HepG2 (cell line): Measurements from ENCODE around the gene EPB41. TPM values are rescaled to one million over a fixed set of nuclear protein-coding genes. Genes with fewer than 3 reads are reported as not detected.
A peak's percentile ranks its signal among the peaks of the same experiment; 100 is the strongest.

Experiments
- ATF5 ChIP-seq: sonication (generic); formaldehyde crosslinking; IDR thresholded peaks from 2 replicates; pipeline ENCODE4 v1.4.0; 2020; ENCODE audit warnings: mild to moderate bottlenecking, low read depth, missing genetic modification reagents
- ATF7-NPFF ChIP-seq: sonication (generic); formaldehyde crosslinking; IDR thresholded peaks from 2 replicates; pipeline ENCODE4 v1.8.1; 2023; ENCODE audit warnings: mild to moderate bottlenecking, low read depth, missing genetic modification reagents, moderate library complexity
- EEA1 ChIP-seq: sonication (generic); formaldehyde crosslinking; IDR thresholded peaks from 2 replicates; pipeline ENCODE4 v1.5.1; 2020; ENCODE audit warnings: mild to moderate bottlenecking, missing genetic modification reagents, borderline replicate concordance
- NFE2L1 ChIP-seq: sonication (generic); formaldehyde crosslinking; IDR thresholded peaks from 2 replicates; pipeline ENCODE4 v1.4.0; 2020; ENCODE audit warnings: missing genetic modification reagents, mild to moderate bottlenecking, borderline replicate concordance
- NR2F6 ChIP-seq, 2 experiments: IDR thresholded peaks; 2 replicates each; pipeline ENCODE4 v1.6.1; 2016; ENCODE audit warnings: antibody characterized with exemption in 1 of 2, mild to moderate bottlenecking in 1 of 2
- PHF21A ChIP-seq: sonication (generic); formaldehyde crosslinking; IDR thresholded peaks from 2 replicates; pipeline ENCODE4 v1.5.0; 2020; ENCODE audit warnings: mild to moderate bottlenecking, missing genetic modification reagents
- SAP130 ChIP-seq: IDR thresholded peaks from 2 replicates; pipeline ENCODE4 v1.6.1; 2016; ENCODE audit warnings: low read depth
- SP140L ChIP-seq: sonication (generic); formaldehyde crosslinking; IDR thresholded peaks from 2 replicates; pipeline ENCODE4 v1.4.0; 2020; ENCODE audit warnings: missing genetic modification reagents, borderline replicate concordance
- ZNF180 ChIP-seq: sonication (generic); formaldehyde crosslinking; IDR thresholded peaks from 2 replicates; pipeline ENCODE4 v1.4.0; 2020; ENCODE audit warnings: low read depth, missing genetic modification reagents, borderline replicate concordance
- ZNF207 ChIP-seq: fragments of 450-650 bp; IDR thresholded peaks from 2 replicates; pipeline ENCODE4 v1.6.1; 2016; ENCODE audit warnings: antibody characterized with exemption, borderline replicate concordance
- ZNF232 ChIP-seq: sonication (generic); formaldehyde crosslinking; IDR thresholded peaks from 2 replicates; pipeline ENCODE4 v1.4.0; 2020; ENCODE audit warnings: missing genetic modification reagents, borderline replicate concordance
- ZNF318 ChIP-seq: sonication (generic); formaldehyde crosslinking; IDR thresholded peaks from 2 replicates; pipeline ENCODE4 v1.4.0; 2020; ENCODE audit warnings: mild to moderate bottlenecking, missing genetic modification reagents
- ZNF580 ChIP-seq: IDR thresholded peaks from 2 replicates; pipeline ENCODE4 v1.6.1; 2016; ENCODE audit warnings: low read depth, borderline replicate concordance
- ZNF609 ChIP-seq: sonication (generic); formaldehyde crosslinking; IDR thresholded peaks from 2 replicates; pipeline ENCODE4 v1.4.0; 2020; ENCODE audit warnings: mild to moderate bottlenecking, missing genetic modification reagents, borderline replicate concordance
- ZSCAN22 ChIP-seq: sonication (generic); formaldehyde crosslinking; IDR thresholded peaks from 2 replicates; pipeline ENCODE4 v1.4.0; 2020; ENCODE audit warnings: mild to moderate bottlenecking, missing genetic modification reagents
- polyA plus RNA-seq, 8 experiments: library from polyadenylated mRNA; depleted of rRNA in 3 of 8; stranded (reverse) in 7 of 8; unstranded in 1 of 8; fragments of >200 nt; fragmentation: Illumina TruSeq in 4 of 8; extraction: Trizol in 4 of 8; gene quantifications; 2 replicates each; pipeline versions ENCODE4 v1.2.1 to v1.2.3, GENCODE V29; 2011 to 2016; ENCODE audit warnings: low read depth in 4 of 8, missing spikeins in 1 of 8, mixed read lengths in 1 of 8; ENCODE audit not compliant: insufficient read depth in 1 of 8
- total RNA-seq, 5 experiments: library from RNA; depleted of rRNA; stranded (reverse); fragments of >200 nt; fragmentation: Illumina TruSeq; extraction: Trizol; gene quantifications; 2 replicates each; pipeline ENCODE4 v1.2.3, GENCODE V29; 2016; ENCODE audit warnings: low read depth in 1 of 5

EPB41 gene
- total and polyA plus RNA-seq, 2 of the 13 experiments (the other 11 are each of a cell fraction or from before 2014, with no cell fraction given), result 34.5 to 46.7 TPM

- TF ChIP-seq ZNF609 (CRISPR knock-in tag) (no peak), ZNF207 (no peak), NR2F6 (IDR thresholded peaks at IDR 0.05) (peak; percentile 22; the same call in 1 of the 2 replicates), NR2F6 (CRISPR knock-in tag; IDR thresholded peaks at IDR 0.05) (peak; percentile 57), SAP130 (CRISPR knock-in tag) (peak; percentile 90), ZNF318 (CRISPR knock-in tag) (no peak), NFE2L1 (CRISPR knock-in tag) (no peak), PHF21A (CRISPR knock-in tag) (no peak), ZNF232 (CRISPR knock-in tag) (no peak), SP140L (CRISPR knock-in tag) (no peak), ATF5 (CRISPR knock-in tag) (no peak), ZNF180 (CRISPR knock-in tag) (no peak), EEA1 (CRISPR knock-in tag) (no peak), ATF7-NPFF (no peak), ZSCAN22 (no peak), ZNF580 (CRISPR knock-in tag) (0 out of 2 replicates have a peak, but pooled peaks have one; percentile 41)
Observed at GRCh38 chr1:28926629-28927265, 12.4 kb downstream of the EPB41 start (continued).
